Mesenteric fat pad (tissue), 1 donor: ENCODE results near the gene CCNQ. TPM values are rescaled to one million over a fixed set of nuclear protein-coding genes. Genes with fewer than 3 reads are reported as not detected.
"Not testable (repeated sequence)": the region's sequence is repeated elsewhere in the genome, so short reads cannot be mapped to it uniquely, and the experiment has no call there.

ENCODE experiments used
- DNase-seq: peaks from one replicate; pipeline ENCODE4 v3.0.0-alpha.2; 2020; ENCODE audit warnings: low spot score
- total RNA-seq: library from RNA; stranded (reverse); fragmentation: NEBNext Ultra II Directional; extraction: Animal tissue kit (Norgen Biotek cat#: 25700); gene quantifications from one replicate; pipeline ENCODE4 v1.2.1, GENCODE V29; 2021
- donor health status: DM: yes; HTN: yes; CAD: no.

CCNQ gene
- total RNA-seq, 1 donor from 2014 or later = 16.3 TPM

- DNase-seq = no peak
These were observed 24.5 kb upstream of the CCNQ start for GRCh38 chrX:153623310-153624029.

GRCh38 chrX:153622661-153623309, 23.8 kb upstream of the CCNQ start:
- DNase-seq = no peak

GRCh38 chrX:153621949-153622598, 23.1 kb upstream of the CCNQ start:
- DNase-seq = no peak

- no peak for DNase-seq
These were observed 21.6 kb upstream of the CCNQ start for GRCh38 chrX:153620576-153620975.

GRCh38 chrX:153614818-153615217, 15.9 kb upstream of the CCNQ start:
- no peak for DNase-seq

GRCh38 chrX:153612413-153612812, 13.5 kb upstream of the CCNQ start:
- DNase-seq = no peak

GRCh38 chrX:153611298-153612095, 12.6 kb upstream of the CCNQ start:
- no peak for DNase-seq

- DNase-seq = no peak
These were observed 11.9 kb upstream of the CCNQ start for GRCh38 chrX:153610836-153611213.

GRCh38 chrX:153609917-153610835, 11.2 kb upstream of the CCNQ start:
- DNase-seq = no peak

GRCh38 chrX:153608806-153609205, 9.9 kb upstream of the CCNQ start:
- DNase-seq = no peak

GRCh38 chrX:153608376-153608775, 9.4 kb upstream of the CCNQ start:
- DNase-seq = no peak

GRCh38 chrX:153606503-153606902, 7.6 kb upstream of the CCNQ start:
- no peak for DNase-seq

- not testable (repeated sequence) for DNase-seq
These were observed 5.9 kb upstream of the CCNQ start for GRCh38 chrX:153604666-153605380.

GRCh38 chrX:153603131-153603656, 4.3 kb upstream of the CCNQ start:
- no peak for DNase-seq

GRCh38 chrX:153602601-153603000, 3.7 kb upstream of the CCNQ start:
- DNase-seq = no peak

GRCh38 chrX:153601511-153602110, 2.7 kb upstream of the CCNQ start:
- DNase-seq = no peak

GRCh38 chrX:153600921-153601320, 2.0 kb upstream of the CCNQ start:
- DNase-seq = no peak

GRCh38 chrX:153600032-153600373, 1.1 kb upstream of the CCNQ start:
- DNase-seq = no peak
